GM19468 (cell line): ENCODE results near the gene CCPG1.

Experiments
- ATAC-seq: cut with Tn5 transposase; IDR thresholded peaks from one replicate; pipeline ENCODE4 v1.9.1; 2021; ENCODE audit warnings: mild to moderate bottlenecking, moderate library complexity, moderate number of reproducible peaks; ENCODE audit not compliant: unreplicated experiment; ENCODE audit errors: extremely low read depth

CCPG1 gene

GRCh38 chr15:55322467-55322866 lies 85.7 kb downstream of the CCPG1 start:
- ATAC-seq, result no peak

- ATAC-seq, result no peak
These were observed 87.2 kb downstream of the CCPG1 start for GRCh38 chr15:55320963-55321362.

- no peak for ATAC-seq
These were observed 88.0 kb downstream of the CCPG1 start for GRCh38 chr15:55320238-55320550.

- no peak for ATAC-seq
These were observed 88.5 kb downstream of the CCPG1 start for GRCh38 chr15:55319537-55320237.

- ATAC-seq, result peak; percentile 77
These were observed 89.3 kb downstream of the CCPG1 start, which contains the start of the genes PIGB and PIGBOS1 for GRCh38 chr15:55318588-55319494. Gene PIGB, plus strand, starts transcription at chr15:55319222. Its CDS starts 29 bp downstream, at chr15:55319251. Gene PIGBOS1, minus strand, starts transcription at chr15:55319123. Its CDS starts 1,331 bp downstream, at chr15:55317792.
